COLO668 (cell line): ENCODE results near the gene SYNPO.
A peak's percentile ranks its signal among the peaks of the same experiment; 100 is the strongest.

Source experiments
- DNase-seq: peaks from one replicate; lab custom pipeline; 2025; ENCODE audit not compliant: unreplicated experiment; lab: John Stamatoyannopoulos, UW

SYNPO gene

DNA sequence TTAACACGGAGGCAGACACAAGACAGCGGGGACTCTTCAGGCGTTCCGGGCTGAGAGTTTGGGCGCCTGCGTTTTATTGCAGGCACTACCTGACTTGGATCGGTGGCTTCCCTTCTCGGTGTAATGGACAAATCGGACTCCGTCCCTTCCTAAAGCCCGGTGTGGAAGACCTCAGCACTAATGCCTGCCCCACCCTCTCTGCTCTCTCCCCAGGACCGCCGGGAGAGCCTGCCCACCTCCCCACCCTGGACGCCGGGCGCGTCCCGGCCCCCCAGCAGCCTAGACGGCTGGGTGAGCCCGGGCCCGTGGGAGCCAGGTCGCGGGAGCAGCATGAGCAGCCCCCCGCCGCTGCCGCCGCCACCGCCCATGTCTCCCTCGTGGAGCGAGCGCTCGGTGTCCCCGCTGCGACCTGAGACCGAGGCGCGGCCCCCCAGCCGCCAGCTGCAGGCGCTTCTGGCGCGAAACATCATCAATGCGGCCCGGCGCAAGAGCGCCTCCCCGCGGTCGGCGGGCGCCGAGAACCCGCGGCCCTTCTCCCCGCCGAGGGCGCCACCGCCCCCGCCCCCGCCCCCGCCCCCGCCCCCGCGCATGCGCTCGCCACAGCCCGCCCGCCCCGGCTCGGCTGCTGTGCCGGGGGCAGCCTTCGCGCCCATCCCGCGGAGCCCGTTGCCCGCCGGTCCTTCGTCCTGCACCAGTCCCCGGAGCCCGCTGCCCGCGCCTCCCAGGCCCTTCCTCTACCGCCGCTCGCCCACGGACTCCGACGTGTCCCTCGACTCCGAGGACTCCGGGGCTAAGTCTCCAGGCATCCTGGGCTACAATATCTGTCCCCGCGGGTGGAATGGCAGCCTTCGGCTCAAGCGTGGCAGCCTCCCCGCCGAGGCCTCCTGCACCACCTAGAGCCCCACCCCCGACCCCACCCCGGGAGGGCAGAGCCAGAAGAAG is 16.0 kb downstream of the SYNPO start:
- DNase-seq: peak; percentile 64

DNA sequence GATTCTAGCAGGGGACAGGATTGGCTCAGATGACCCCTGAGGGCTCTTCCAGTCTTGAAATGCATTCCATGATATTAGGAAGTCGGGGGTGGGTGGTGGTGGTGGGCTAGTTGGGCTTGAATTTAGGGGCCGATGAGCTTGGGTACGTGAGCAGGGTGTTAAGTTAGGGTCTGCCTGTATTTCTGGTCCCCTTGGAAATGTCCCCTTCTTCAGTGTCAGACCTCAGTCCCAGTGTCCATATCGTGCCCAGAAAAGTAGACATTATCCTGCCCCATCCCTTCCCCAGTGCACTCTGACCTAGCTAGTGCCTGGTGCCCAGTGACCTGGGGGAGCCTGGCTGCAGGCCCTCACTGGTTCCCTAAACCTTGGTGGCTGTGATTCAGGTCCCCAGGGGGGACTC is 17.7 kb downstream of the SYNPO start:
- no peak for DNase-seq

- DNase-seq: no peak
Measured at GRCh38 chr5:150658699-150659265, 18.3 kb downstream of the SYNPO start.

- DNase-seq: no peak
Measured at GRCh38 chr5:150659360-150660107, 19.1 kb downstream of the SYNPO start.

DNA sequence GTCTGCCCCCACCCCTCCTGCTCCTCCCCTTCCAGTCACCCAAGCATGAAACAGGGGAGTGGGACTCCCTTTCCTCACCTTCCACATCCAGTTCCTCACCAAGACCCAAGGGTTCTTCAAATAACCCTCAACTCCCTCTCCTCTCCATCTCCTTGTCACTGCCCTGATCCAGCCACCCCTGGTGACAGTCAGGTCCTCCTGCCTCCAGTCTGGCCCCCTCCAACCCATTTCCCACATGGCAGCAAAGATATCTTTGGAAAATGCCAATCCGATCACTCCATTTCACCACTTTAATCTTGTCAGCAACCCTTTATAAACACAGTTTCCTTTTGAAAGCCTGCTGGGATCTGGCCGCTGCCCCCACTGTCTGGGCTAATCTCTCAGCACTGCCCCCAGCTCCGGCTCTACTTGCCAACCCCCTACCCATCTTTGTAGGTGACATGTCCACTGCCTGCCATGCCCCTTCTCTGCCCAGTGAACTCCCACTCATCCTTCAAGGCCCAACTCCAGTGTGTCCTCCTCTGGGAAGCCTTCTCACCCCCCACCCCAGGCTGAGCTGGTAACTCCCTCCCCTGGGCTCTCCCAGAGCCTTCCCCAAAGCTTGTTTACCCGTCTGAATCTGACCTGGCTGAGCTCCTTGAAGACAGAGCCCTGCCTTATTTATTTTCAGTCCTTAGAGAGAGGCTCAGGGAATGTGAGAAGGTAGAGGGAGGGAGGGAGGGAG is 19.8 kb downstream of the SYNPO start:
- no peak for DNase-seq

GRCh38 chr5:150661086-150661485 is 20.6 kb downstream of the SYNPO start, which contains the start of gene MYOZ3:
Gene MYOZ3 (plus strand): TSS chr5:150661251. CDS start chr5:150662942, 1,691 bp downstream.
- DNase-seq: no peak

GRCh38 chr5:150661821-150662596 is 21.5 kb downstream of the SYNPO start:
- no peak for DNase-seq

GRCh38 chr5:150662731-150663516 is 22.5 kb downstream of the SYNPO start:
- DNase-seq: no peak

DNA sequence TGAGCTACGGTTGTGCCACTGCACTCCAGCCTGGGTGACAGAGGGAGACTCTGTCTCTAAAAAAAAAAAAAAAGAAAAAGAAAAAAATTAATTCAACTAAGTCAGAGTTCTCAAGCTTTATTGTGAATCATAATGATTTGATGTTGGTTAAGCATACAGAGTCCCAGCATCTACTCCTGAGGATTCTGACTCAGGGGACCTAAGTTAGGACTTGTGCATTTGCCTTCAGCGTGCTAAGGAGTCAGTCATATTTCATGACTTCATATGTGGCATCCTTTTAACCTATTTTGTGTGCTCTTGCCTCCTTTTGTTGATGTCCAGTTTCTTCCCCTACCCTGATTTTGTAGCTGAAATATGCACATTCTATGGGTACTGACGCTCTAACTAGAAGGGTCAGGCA is 23.5 kb downstream of the SYNPO start:
- DNase-seq: no peak

GRCh38 chr5:150665044-150665443 is 24.6 kb downstream of the SYNPO start:
- DNase-seq: no peak

GRCh38 chr5:150670275-150670947 is 30.0 kb downstream of the SYNPO start:
- no peak for DNase-seq

- no peak for DNase-seq
Measured at GRCh38 chr5:150670948-150671310, 30.5 kb downstream of the SYNPO start.

GRCh38 chr5:150671509-150672236 is 31.2 kb downstream of the SYNPO start:
- DNase-seq: no peak

GRCh38 chr5:150672237-150672883 is 31.9 kb downstream of the SYNPO start:
- no peak for DNase-seq

GRCh38 chr5:150672884-150673275 is 32.4 kb downstream of the SYNPO start:
- DNase-seq: no peak

- no peak for DNase-seq
Measured at GRCh38 chr5:150674341-150674821, 33.9 kb downstream of the SYNPO start.

DNA sequence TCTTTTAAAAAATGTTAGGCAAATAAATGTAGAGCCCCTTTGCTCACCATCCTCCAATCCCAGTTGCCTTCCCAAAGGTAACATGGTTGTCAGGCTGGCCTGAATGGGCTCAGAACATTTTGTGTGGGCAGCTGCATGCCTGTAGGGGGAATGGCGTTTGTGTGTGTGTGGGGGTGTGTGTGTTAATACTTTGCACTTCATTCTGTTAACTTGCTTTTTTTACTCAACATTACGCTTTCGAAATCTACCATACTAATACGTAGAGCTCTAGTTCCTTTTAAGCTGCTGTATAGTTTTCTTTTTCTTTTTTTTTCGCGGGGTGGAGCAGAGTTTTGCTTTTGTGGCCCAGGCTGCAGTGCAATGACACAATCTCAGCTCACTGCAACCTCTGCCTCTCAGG is 34.6 kb downstream of the SYNPO start:
- DNase-seq: no peak

DNA sequence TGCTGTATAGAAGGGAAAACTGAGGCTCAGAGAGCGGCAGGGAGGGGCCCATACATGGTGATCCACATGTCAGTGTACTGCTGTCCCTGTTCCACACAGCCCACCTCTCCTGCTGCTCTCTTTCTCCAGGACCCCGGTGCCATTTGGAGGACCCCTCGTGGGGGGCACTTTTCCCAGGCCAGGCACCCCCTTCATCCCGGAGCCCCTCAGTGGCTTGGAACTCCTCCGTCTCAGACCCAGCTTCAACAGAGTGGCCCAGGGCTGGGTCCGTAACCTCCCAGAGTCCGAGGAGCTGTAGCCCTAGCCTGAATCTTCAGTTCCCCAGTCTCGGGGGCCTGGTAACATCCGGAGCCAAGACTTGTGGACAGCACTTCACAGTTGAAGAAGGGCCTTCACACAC is 36.1 kb downstream of the SYNPO start:
- no peak for DNase-seq
